Measurements from ENCODE around the gene TEX35. TPM values are rescaled to one million over a fixed set of nuclear protein-coding genes. Genes with fewer than 3 reads are reported as not detected.
A peak's percentile ranks its signal among the peaks of the same experiment; 100 is the strongest.

The TEX35 gene
- total and polyA plus RNA-seq, 10 of the 15 experiments (the other 5 are each of a cell fraction or from before 2014, with no cell fraction given) = not detected

DNA sequence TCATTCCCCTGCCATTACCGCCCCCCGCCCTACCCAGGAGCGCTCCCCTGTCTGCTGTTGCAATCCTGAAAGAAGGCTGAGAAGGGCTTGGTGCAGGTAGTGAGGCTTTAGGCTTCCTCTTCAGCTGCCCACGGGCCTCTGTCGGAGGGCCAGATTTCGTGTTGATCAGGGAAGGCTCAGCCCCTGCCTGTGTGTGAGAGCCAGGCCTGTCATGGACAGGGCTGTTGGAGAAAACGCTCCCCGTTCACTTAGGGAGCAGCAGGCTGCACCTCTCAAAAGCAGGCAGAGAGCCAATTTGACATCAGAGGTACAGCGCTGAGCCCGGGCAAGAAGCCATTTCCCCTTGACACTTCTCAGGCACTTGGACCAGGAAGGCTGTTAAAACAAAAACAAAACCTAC, 19.0 kb downstream of the TEX35 start:
- Histone ChIP-seq H2AFZ (ENCODE audit: control insufficient read depth, low read depth, low read length) (peak overlapping the region; percentile 5; the same call in 1 of the 2 replicates), H3K9me3 (replicated peaks; ENCODE audit: control insufficient read depth, insufficient read depth, low read length) (no peaks in the 10 kb centered on the region), H3K27me3 (replicated peaks in 1 of 2; ENCODE audit: control insufficient read depth in 2 of 2, insufficient read depth in 2 of 2, low read length in 1 of 2) (no peaks in the 10 kb centered on the region; a peak in 1 of 4 replicates), H4K20me1 (ENCODE audit: control insufficient read depth, insufficient read depth) (no peaks in the 10 kb centered on the region), H3K4me2 (ENCODE audit: control insufficient read depth, insufficient read depth) (no peak overlapping the region), H3K27ac (ENCODE audit: control insufficient read depth, insufficient read depth) (no peak overlapping the region), H3K36me3 (ENCODE audit: control insufficient read depth in 2 of 2, insufficient read depth in 2 of 2, low read length in 1 of 2) (no peaks in the 10 kb centered on the region), H3K4me1 (ENCODE audit: control insufficient read depth, insufficient read depth, low read length) (no peaks in the 10 kb centered on the region), H3K9ac (ENCODE audit: control insufficient read depth, insufficient read depth, low read length) (no peak overlapping the region), H3K79me2 (ENCODE audit: control insufficient read depth, insufficient read depth, low read length) (no peaks in the 10 kb centered on the region), H3K4me3 (no peak overlapping the region)
- ChIA-PET RAD21 (ENCODE audit: unreplicated experiment) (interaction anchor here (0.6 to 2.9 kb wide), 3 partner anchors 221 to 471 kb away, joined by 3 to 39 read pairs (median 6); no protein-coding TSS in a partner anchor), CTCF (interaction anchor here (0.6 to 4.8 kb wide), 21 partner anchors 10 to 1278 kb away, joined by 3 to 59 read pairs (median 4); no protein-coding TSS in a partner anchor), POLR2A (no interaction called here), SMC1A (ENCODE audit: uncharacterized antibody, unreplicated experiment) (interaction anchor here (1.0 to 3.5 kb wide), 8 partner anchors 168 to 482 kb away, joined by 3 to 20 read pairs (median 4); partner anchors contain the start of gene ANGPTL1)
- WGBS (ENCODE audit: insufficient coverage, insufficient replicate concordance, low lambda C conversion rate, missing lambda C conversion rate) = 37% methylated on average over 10 of the region's 10 CpGs
- in situ Hi-C loops (cut with MboI) = loop anchor here (5.0 to 25.0 kb wide), 3 partner anchors 230 to 835 kb away; partner anchors contain the start of gene AXDND1
- DNase-seq (ENCODE audit: low read depth, low spot score) (no peak), ATAC-seq (peak; percentile 24), FAIRE-seq (no peak)
- intact Hi-C loops (cut with micrococcal nuclease; ENCODE audit: unreplicated experiment) = loop anchor here (1.0 to 2.0 kb wide), 2 partner anchors 221 to 470 kb away; no protein-coding TSS in a partner anchor
- TF ChIP-seq, protein P1, sequence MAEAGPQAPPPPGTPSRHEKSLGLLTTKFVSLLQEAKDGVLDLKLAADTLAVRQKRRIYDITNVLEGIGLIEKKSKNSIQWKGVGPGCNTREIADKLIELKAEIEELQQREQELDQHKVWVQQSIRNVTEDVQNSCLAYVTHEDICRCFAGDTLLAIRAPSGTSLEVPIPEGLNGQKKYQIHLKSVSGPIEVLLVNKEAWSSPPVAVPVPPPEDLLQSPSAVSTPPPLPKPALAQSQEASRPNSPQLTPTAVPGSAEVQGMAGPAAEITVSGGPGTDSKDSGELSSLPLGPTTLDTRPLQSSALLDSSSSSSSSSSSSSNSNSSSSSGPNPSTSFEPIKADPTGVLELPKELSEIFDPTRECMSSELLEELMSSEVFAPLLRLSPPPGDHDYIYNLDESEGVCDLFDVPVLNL (IDR thresholded peaks at IDR 0.05; ENCODE audit: low read depth, low read length) = no peak
- TF ChIP-seq ASH2L (IDR thresholded peaks at IDR 0.05; ENCODE audit: borderline replicate concordance, low read depth) (no peak), NBN (IDR thresholded peaks at IDR 0.05) (no peak), NFXL1 (IDR thresholded peaks at IDR 0.05; ENCODE audit: borderline replicate concordance) (no peak), TAF1 (IDR thresholded peaks at IDR 0.05; ENCODE audit: borderline replicate concordance, low read depth, low read length) (no peak), NR2C1 (IDR thresholded peaks at IDR 0.05) (no peak)
- TF ChIP-seq, protein P2, sequence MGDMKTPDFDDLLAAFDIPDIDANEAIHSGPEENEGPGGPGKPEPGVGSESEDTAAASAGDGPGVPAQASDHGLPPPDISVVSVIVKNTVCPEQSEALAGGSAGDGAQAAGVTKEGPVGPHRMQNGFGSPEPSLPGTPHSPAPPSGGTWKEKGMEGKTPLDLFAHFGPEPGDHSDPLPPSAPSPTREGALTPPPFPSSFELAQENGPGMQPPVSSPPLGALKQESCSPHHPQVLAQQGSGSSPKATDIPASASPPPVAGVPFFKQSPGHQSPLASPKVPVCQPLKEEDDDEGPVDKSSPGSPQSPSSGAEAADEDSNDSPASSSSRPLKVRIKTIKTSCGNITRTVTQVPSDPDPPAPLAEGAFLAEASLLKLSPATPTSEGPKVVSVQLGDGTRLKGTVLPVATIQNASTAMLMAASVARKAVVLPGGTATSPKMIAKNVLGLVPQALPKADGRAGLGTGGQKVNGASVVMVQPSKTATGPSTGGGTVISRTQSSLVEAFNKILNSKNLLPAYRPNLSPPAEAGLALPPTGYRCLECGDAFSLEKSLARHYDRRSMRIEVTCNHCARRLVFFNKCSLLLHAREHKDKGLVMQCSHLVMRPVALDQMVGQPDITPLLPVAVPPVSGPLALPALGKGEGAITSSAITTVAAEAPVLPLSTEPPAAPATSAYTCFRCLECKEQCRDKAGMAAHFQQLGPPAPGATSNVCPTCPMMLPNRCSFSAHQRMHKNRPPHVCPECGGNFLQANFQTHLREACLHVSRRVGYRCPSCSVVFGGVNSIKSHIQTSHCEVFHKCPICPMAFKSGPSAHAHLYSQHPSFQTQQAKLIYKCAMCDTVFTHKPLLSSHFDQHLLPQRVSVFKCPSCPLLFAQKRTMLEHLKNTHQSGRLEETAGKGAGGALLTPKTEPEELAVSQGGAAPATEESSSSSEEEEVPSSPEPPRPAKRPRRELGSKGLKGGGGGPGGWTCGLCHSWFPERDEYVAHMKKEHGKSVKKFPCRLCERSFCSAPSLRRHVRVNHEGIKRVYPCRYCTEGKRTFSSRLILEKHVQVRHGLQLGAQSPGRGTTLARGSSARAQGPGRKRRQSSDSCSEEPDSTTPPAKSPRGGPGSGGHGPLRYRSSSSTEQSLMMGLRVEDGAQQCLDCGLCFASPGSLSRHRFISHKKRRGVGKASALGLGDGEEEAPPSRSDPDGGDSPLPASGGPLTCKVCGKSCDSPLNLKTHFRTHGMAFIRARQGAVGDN (IDR thresholded peaks at IDR 0.05) = no peak
- no TSS peak for BruUV-seq (replicated peaks)

Measured in GM12878 (cell line).